ENCODE measurements around the gene BAIAP3. TPM values are rescaled to one million over a fixed set of nuclear protein-coding genes. Genes with fewer than 3 reads are reported as not detected.
A peak's percentile ranks its signal among the peaks of the same experiment; 100 is the strongest.

BAIAP3 gene
- total and polyA plus RNA-seq, 2 experiments from 2014 or later: 5.2 to 13.0 TPM

- Mint-ChIP-seq H3K36me3 (ENCODE audit: low read depth) (peaks cover 9% of the 10 kb centered on the region), H3K27ac (no peak overlapping the region), H3K9me3 (peaks cover 3% of the 10 kb centered on the region; the same call in 2 of the 3 replicates), H3K27me3 (ENCODE audit: insufficient read depth, low read depth, poor library complexity) (peaks cover 27% of the 10 kb centered on the region), H3K4me1 (peaks cover 6% of the 10 kb centered on the region), H3K4me3 (peak overlapping the region; percentile 1; the same call in 1 of the 3 replicates)
- Histone ChIP-seq H3K27ac (ENCODE audit: low read depth) (no peak overlapping the region), H2AFZ (no peak overlapping the region), H3F3A (replicated peaks; ENCODE audit: low read depth) (no peaks in the 10 kb centered on the region; the same call in 1 of the 2 replicates), H3K79me2 (replicated peaks; ENCODE audit: insufficient read depth) (peaks cover 54% of the 10 kb centered on the region), H3K4me2 (no peak overlapping the region), H3K4me3 (no peak overlapping the region), H4K20me1 (replicated peaks; ENCODE audit: insufficient read depth) (peaks cover 9% of the 10 kb centered on the region), H3K27me3 (ENCODE audit: insufficient read depth) (no peaks in the 10 kb centered on the region), H3K4me1 (ENCODE audit: insufficient read depth) (peaks cover 7% of the 10 kb centered on the region; the same call in 1 of the 2 replicates), H3K9me2 (ENCODE audit: insufficient read depth) (no peaks in the 10 kb centered on the region), H3K36me3 (ENCODE audit: insufficient read depth) (no peaks in the 10 kb centered on the region)
- no peak for ATAC-seq
- TF ChIP-seq ZNF331 (CRISPR knock-in tag; IDR thresholded peaks at IDR 0.05; ENCODE audit: low read depth) (no peak), POLR2AphosphoS5 (IDR thresholded peaks at IDR 0.05; ENCODE audit: low read depth) (no peak), STAT1 (IDR thresholded peaks at IDR 0.05; ENCODE audit: unreplicated experiment) (no peak), REST (IDR thresholded peaks at IDR 0.05; ENCODE audit: unreplicated experiment) (no peak), CREB1 (CRISPR knock-in tag; IDR thresholded peaks at IDR 0.05; ENCODE audit: low read depth) (no peak)
- TF ChIP-seq, protein P1, sequence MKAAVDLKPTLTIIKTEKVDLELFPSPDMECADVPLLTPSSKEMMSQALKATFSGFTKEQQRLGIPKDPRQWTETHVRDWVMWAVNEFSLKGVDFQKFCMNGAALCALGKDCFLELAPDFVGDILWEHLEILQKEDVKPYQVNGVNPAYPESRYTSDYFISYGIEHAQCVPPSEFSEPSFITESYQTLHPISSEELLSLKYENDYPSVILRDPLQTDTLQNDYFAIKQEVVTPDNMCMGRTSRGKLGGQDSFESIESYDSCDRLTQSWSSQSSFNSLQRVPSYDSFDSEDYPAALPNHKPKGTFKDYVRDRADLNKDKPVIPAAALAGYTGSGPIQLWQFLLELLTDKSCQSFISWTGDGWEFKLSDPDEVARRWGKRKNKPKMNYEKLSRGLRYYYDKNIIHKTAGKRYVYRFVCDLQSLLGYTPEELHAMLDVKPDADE (IDR thresholded peaks at IDR 0.05): no peak
- DNase-seq (ENCODE audit: low spot score): no peak
Measured at GRCh38 chr16:1354815-1355540, 21.5 kb downstream of the BAIAP3 start.

DNA sequence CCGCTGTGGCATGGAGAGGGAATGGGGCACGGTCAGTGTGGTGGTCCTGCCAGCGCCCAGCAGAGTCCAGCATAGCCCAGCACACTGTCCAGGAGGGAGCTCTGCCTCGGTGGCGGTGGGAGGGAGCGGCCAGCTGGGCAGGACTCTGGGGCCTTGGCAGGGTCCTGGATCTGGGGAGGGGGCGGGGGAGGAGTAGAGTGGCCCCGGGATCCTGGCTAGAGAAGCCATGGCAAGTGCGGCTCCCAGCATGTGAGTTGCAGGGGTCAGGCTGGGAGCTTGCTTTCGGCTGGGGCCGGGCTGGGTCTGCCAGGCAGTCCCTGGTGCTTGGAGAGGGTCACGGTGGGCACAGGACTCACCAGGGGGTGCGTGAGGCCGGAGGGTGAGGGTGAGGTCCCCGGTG is 22.1 kb downstream of the BAIAP3 start:
- Mint-ChIP-seq H3K4me3 (no peak overlapping the region), H3K4me1 (peaks cover 5% of the 10 kb centered on the region), H3K27ac (no peak overlapping the region), H3K27me3 (ENCODE audit: insufficient read depth, low read depth, poor library complexity) (peaks cover 23% of the 10 kb centered on the region), H3K9me3 (peaks cover 3% of the 10 kb centered on the region; the same call in 2 of the 3 replicates), H3K36me3 (ENCODE audit: low read depth) (peaks cover 9% of the 10 kb centered on the region)
- Histone ChIP-seq H3K4me2 (no peak overlapping the region), H3K4me1 (ENCODE audit: insufficient read depth) (peaks cover 7% of the 10 kb centered on the region; the same call in 1 of the 2 replicates), H3F3A (replicated peaks; ENCODE audit: low read depth) (peaks cover under 1% of the 10 kb centered on the region; the same call in 1 of the 2 replicates), H3K27me3 (ENCODE audit: insufficient read depth) (no peaks in the 10 kb centered on the region), H3K36me3 (ENCODE audit: insufficient read depth) (no peaks in the 10 kb centered on the region), H4K20me1 (replicated peaks; ENCODE audit: insufficient read depth) (peaks cover 11% of the 10 kb centered on the region), H3K4me3 (no peak overlapping the region), H2AFZ (no peak overlapping the region), H3K79me2 (replicated peaks; ENCODE audit: insufficient read depth) (peaks cover 59% of the 10 kb centered on the region), H3K27ac (ENCODE audit: low read depth) (no peak overlapping the region), H3K9me2 (ENCODE audit: insufficient read depth) (no peaks in the 10 kb centered on the region)
- no peak for TF ChIP-seq CREB1 (CRISPR knock-in tag; IDR thresholded peaks at IDR 0.05; ENCODE audit: low read depth)
- no peak for TF ChIP-seq ZNF114 (CRISPR knock-in tag; IDR thresholded peaks at IDR 0.05)
- DNase-seq (ENCODE audit: low spot score): no peak
- no peak for ATAC-seq

Data from GM23338 (cell line).